Motor neuron (in vitro differentiated cells): Measurements from ENCODE around the gene MRGPRE. TPM values are rescaled to one million over a fixed set of nuclear protein-coding genes. Genes with fewer than 3 reads are reported as not detected.

Source experiments
- ATAC-seq, 8 experiments: fragments of 200-7000 bp; cut with Tn5 transposase; replicated peaks in 6 of 8; 2 replicates each; pipeline ENCODE4 v1.8.0; 2021; ENCODE audit warnings: mild to moderate bottlenecking in 8 of 8, moderate library complexity in 8 of 8
- H3K27ac ChIP-seq, 2 donors: fragments of 250-450 bp; sonication (Bioruptor Pico); 2 replicates each; pipeline ENCODE4 v1.9.0; 2021; ENCODE audit warnings: antibody characterized with exemption in 2 of 2, mild to moderate bottlenecking in 2 of 2, moderate library complexity in 1 of 2
- H3K4me1 ChIP-seq, 2 donors: fragments of 250-450 bp; sonication (Bioruptor Pico); replicated peaks in 1 of 2; 2 replicates each; pipeline ENCODE4 v1.6.1; 2021; ENCODE audit warnings: antibody characterized with exemption in 2 of 2, mild to moderate bottlenecking in 2 of 2, moderate library complexity in 1 of 2
- H3K4me3 ChIP-seq, 5 donors: fragments of 250-450 bp; sonication (Bioruptor Pico); 2 replicates each; pipeline ENCODE4 v1.9.0; 2021; ENCODE audit warnings: antibody characterized with exemption in 5 of 5, mild to moderate bottlenecking in 5 of 5, moderate library complexity in 4 of 5
- WGBS, 10 experiments: fragments of 450-650 bp; shearing (Covaris generic); methylation state at CpG; one replicate each; pipeline ENCODE4 v1.0.0; 2022; 5-methylcytosine and 5-hydroxymethylcytosine counted together
- in situ Hi-C, 9 experiments: fragments of 400-800 bp; cut with MboI; loops; one replicate each; pipeline ENCODE4 v1.15.0; 2021; ENCODE audit warnings: low sequenced_read_pairs in 9 of 9, low pct_unique_long_range_greater_than_20kb in 2 of 9; ENCODE audit not compliant: unreplicated experiment in 9 of 9
- total RNA-seq, 8 experiments: library from RNA; unstranded; fragments of 300-600 nt; gene quantifications; 2 replicates each; pipeline versions ENCODE4 v1.2.3 to v1.2.4, GENCODE V29; 2022

MRGPRE gene
- total RNA-seq, 8 experiments from 2014 or later: 0.31 to 0.85 (median 0.36) TPM; not detected in 5

DNA sequence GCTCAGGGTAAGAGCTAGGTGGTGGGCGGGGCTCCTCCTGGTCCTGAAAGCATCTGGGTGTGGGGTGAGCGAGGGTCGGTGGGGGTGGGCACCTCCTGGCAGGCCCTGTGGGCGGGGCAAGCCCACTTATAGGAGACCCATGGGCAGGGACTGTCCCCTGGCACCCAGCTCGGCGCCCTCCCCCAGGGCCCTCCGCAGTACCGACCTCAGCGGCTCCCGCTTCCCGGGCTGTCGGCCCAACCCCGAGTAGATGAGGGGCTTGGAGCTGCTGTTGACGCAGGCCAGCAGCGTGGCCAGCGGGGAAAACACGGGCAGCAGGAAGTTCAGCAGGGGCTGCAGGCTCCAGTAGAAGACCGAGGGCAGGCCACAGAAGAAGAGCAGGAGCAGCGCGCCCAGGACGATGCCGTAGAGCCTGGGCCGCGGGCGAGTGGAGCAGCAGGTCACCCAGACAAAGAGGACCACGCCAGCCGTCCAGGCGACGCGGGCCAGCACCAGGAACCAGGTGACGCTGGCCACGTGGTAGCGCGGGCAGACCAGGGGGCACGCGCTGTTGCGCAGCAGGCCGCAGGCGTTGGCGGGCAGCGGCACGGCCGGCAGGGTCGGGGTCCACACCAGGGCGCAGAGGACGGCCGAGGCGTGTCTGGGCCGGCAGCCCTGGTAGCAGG, 14.3 kb downstream of the MRGPRE start:
- Histone ChIP-seq H3K4me1 (peaks cover 0 to 9% of the 10 kb centered on the region in 2 donors), H3K27ac (no peak overlapping the region), H3K4me3 (no peak overlapping the region)
- in situ Hi-C loops: loop anchor here in 1 of 9 experiments (25.0 kb wide), 1 partner anchor 194 kb away; no protein-coding TSS in a partner anchor
- WGBS, 10 experiments: 81 to 92% methylated on average over 9 to 20 of the region's 49 CpGs; no CpG with 5 or more reads in 8 of the 10 experiments
- no peak for ATAC-seq

DNA sequence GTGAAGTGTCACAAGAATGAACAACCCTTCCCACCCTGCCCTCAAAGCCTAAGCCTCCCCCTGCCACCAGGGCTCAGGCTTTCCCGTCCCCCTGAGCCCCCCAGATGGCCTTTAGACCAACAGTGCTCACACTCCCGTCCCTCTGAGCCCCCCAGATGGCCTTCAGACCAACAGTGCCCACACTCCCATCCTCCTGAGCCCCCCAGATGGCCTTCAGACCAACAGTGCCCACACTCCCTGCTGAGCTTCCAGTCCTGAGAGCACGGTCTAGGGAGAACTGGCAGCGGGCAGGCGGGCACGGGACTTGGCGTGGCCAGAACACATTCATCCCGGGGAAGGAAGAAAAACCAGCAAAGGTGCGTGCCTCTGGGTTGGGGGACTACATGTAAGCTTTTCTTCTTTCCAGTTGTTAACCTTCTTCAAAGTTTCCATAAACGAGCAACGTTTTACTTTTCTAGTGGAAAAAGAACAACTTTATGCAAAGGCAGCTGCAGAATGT, 16.1 kb downstream of the MRGPRE start:
- ATAC-seq: no peak
- 0 to 80% (median 74%) methylated on average over 1 to 9 of the region's 11 CpGs; no CpG with 5 or more reads in 2 of the 10 experiments for WGBS, 10 experiments

DNA sequence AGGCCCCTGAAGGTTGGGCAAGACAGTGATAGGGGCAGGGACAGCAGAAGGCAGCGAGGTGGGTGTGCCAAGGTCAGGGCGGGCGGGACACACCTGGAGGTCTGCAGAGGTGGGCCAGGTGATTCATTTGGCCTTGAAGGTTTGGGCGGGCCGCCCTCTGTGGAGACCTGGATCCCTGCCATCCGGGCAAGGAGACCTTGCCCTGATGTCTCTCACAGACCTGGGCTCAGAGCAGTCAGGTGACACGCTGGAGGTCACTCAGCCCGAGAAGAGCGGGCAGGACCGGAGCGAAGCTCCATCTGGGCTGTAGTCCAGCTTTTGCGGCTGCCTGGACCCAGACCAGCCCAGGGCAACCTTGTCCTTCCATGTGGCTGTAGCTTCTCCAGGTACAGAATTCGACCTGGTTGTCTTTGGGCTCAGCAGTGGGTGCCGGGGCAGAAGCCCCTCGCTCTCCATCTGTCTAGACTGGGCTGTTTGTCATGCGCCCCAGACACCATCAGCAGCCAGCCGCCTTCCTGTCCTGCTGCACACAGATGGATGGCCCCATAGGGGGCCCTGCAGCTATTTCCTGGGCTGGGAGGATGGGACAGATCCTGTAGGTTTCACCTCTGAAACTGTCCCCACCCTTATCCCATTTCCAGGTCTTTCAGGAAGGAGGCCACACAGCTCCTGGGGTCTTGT, 16.7 kb downstream of the MRGPRE start:
- Histone ChIP-seq H3K4me1 (peaks cover 0 to 9% of the 10 kb centered on the region in 2 donors), H3K27ac (no peak overlapping the region), H3K4me3 (no peak overlapping the region)
- no peak for ATAC-seq
- in situ Hi-C loops: loop anchor here in 1 of 9 experiments (25.0 kb wide), 1 partner anchor 197 kb away; no protein-coding TSS in a partner anchor
- WGBS, 10 experiments: 20 to 80% (median 62%) methylated on average over 1 to 6 of the region's 17 CpGs; no CpG with 5 or more reads in 6 of the 10 experiments

More for the DNA sequence above, 16.1 kb downstream of the MRGPRE start:
- Histone ChIP-seq H3K4me3 (no peak overlapping the region), H3K27ac (no peak overlapping the region), H3K4me1 (peaks cover 0 to 9% of the 10 kb centered on the region in 2 donors)
- in situ Hi-C loops: loop anchor here in 1 of 9 experiments (25.0 kb wide), 1 partner anchor 196 kb away; no protein-coding TSS in a partner anchor

DNA sequence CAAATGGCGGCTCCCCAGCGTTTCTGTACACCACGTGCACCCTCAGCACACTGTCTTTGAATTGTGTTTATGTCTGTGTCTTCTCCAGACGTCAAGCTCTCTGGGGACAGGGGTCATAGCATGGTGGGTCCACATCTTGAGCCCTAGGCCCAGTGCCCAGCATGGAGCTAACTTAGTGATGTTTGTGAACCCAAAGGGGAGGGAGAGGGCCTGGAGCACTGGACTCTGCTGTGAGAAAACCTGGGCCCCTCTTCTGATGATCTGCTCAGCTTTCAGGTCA, 17.9 kb downstream of the MRGPRE start:
- H3K4me3 ChIP-seq: no peak overlapping the region
- 60 to 100% (median 80%) methylated on average over 1 to 2 of the region's 4 CpGs; no CpG with 5 or more reads in 7 of the 10 experiments for WGBS, 10 experiments
- in situ Hi-C loops: loop anchor here in 1 of 9 experiments (25.0 kb wide), 1 partner anchor 198 kb away; no protein-coding TSS in a partner anchor
- H3K27ac ChIP-seq: no peak overlapping the region
- peaks cover 0 to 9% of the 10 kb centered on the region in 2 donors for H3K4me1 ChIP-seq
- ATAC-seq: no peak

DNA sequence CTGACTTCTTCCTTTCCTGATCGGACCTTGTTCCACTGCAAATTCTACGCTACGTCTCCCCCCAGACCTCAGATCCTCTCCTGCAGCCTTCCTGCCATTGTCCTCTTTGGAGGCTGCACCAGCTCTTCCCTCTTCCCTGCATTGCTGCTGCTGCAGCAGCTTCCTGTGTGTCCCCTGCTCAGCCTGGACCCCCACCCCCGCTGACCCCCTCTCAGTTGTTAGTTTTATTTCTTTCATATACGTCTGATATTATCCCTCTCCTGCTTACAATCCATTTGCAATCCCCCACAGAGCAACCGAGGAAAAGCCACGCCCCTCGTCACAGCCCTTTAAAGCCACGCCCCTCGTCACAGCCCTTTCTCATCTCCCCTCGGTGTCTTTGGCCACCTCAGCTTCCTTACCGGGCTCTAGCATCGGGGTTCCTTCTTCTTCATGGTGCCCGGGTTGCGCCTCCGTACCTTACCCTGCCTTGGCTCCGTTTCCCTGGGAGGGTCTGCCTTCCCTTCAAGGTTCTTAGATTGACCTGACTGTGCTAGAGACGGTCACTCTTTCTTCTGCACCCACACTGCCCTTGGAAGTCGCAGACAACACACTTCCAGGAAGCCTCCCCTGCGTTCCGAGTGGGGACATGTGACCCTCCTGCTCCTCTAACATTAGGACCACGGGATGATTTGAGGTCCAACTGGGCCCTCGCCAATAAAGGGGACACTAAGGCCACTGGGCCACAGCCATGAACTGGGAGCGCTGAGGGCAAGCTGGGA, 18.4 kb downstream of the MRGPRE start:
- no peak overlapping the region for H3K27ac ChIP-seq
- 50 to 94% (median 61%) methylated on average over 1 to 14 of the region's 24 CpGs; no CpG with 5 or more reads in 2 of the 10 experiments for WGBS, 10 experiments
- no peak overlapping the region for H3K4me3 ChIP-seq
- in situ Hi-C loops: loop anchor here in 1 of 9 experiments (25.0 kb wide), 1 partner anchor 198 kb away; no protein-coding TSS in a partner anchor
- H3K4me1 ChIP-seq: peaks cover 0 to 9% of the 10 kb centered on the region in 2 donors
- ATAC-seq: no peak

DNA sequence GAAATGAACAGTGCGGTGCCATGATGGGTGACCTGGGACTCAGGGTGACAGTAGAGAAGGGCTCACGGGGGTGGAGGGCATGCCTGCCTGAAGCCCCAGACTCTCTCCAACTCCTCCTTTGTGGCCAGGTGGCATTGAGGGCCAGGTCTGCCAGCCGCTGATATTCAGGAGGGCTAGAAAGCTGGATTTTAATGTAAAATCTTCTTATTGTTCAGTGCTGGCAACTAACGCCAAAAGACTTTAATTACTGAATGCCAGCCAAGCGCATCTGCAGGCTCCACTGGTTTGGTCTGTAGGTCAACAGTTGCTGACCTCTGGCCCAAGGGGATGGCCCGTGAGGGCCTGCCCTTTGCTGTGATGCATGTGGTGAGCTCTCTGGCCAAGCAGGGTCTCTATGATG, 23.9 kb downstream of the MRGPRE start:
- in situ Hi-C loops: loop anchor here in 1 of 9 experiments (25.0 kb wide), 1 partner anchor 204 kb away; no protein-coding TSS in a partner anchor
- WGBS, 10 experiments: 30 to 92% (median 79%) methylated on average over 1 to 6 of the region's 6 CpGs; no CpG with 5 or more reads in 3 of the 10 experiments
- ATAC-seq: no peak

DNA sequence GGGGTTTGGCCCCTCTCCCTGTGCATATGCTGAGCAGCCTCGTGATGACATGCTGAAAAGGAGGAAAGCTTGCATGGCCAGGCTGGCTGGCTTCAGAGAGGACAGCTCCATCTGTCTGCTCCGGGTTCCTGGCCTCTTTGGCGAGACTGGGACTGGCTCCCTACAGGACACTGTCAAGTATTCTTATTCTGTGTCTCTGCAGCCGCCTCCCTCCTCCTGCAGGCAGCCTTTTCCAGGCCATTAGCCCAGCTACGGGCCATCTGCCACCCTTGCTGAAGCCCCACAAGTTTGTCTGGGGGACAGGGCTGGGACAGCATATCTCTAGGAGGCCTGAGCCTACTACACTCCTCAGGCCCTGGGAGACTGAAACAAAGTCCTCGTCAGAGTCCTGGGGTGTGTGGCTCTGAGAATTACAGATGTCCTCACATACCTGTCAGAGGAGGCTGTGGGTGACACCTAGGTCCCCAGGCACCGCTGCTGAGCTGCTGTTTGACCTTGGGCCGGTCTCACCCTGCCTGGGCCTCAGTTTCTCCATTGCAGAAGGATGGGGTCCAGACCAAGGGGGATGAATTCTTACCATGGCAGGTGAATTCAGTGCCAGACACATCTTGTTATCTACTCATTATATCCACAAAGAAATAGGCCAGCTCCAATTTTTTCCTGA, 24.6 kb downstream of the MRGPRE start:
- ATAC-seq: peak in 5 of 8 experiments; percentile 36 to 76 (median 58)
- WGBS, 10 experiments: 50 to 71% (median 60%) methylated on average over 1 to 5 of the region's 8 CpGs; no CpG with 5 or more reads in 5 of the 10 experiments
- in situ Hi-C loops: loop anchor here in 1 of 9 experiments (25.0 kb wide), 1 partner anchor 205 kb away; no protein-coding TSS in a partner anchor

More for the DNA sequence above, 23.9 kb downstream of the MRGPRE start:
- no peak overlapping the region for H3K27ac ChIP-seq
- no peak overlapping the region for H3K4me3 ChIP-seq
- peaks cover 0 to 3% of the 10 kb centered on the region in 2 donors for H3K4me1 ChIP-seq

DNA sequence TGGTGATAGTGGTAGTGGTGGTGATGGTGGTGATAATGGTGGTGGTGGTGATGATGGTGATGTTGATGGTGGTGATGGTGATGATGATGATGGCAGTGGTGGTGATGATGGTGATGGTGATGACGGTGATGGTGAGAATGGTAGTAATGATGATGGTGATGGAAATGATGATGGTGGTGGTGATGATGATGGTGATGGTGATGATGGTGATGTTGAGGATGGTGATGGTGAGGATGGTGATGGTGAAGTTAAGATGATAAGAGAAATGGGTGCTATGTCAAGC, 25.4 kb downstream of the MRGPRE start:
- no peak for ATAC-seq
- H3K27ac ChIP-seq: no peak overlapping the region
- no peak overlapping the region for H3K4me3 ChIP-seq
- in situ Hi-C loops: loop anchor here in 1 of 9 experiments (25.0 kb wide), 1 partner anchor 205 kb away; no protein-coding TSS in a partner anchor
- peaks cover 0 to 5% of the 10 kb centered on the region in 2 donors for H3K4me1 ChIP-seq
- 88 to 100% (median 100%) methylated on average over 1 of the region's 1 CpG; no CpG with 5 or more reads in 3 of the 10 experiments for WGBS, 10 experiments

More for the DNA sequence above, 24.6 kb downstream of the MRGPRE start:
- Histone ChIP-seq H3K4me1 (peaks cover 0 to 5% of the 10 kb centered on the region in 2 donors), H3K27ac (no peak overlapping the region), H3K4me3 (no peak overlapping the region)

DNA sequence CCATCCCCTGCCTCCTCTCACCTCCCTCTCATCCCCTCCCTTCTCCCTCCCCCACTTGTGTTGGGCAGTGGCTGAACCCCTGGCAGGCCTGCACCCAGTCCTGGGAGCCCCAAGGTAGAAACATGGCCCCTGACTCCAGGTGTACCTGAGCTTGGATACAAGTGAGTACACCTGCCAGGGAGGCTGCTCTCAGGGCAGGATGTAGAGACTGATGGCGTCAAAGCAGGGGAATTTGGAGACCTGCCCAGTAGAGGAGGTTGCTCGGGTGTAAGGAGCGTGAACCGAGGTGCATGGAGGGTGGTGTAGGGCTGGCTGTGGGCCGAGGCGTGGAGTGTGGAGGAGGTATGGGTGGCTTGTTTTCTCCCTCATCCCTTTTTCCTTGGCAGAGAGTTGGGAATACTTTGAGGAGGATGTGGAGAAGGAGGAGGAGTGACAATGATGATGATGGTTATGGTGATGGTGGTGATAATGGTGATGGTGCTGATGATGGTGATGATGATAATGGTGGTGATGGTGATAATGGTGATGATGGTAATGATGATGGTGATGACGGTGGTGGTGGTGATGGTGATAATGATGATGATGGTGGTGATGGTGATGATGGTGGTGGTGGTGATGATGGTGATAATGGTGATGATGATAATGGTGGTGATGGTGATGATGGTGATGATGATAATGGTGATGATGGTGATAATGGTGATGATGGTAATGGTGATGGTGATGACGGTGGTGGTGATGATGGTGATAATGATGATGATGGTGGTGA, 25.9 kb downstream of the MRGPRE start:
- H3K4me3 ChIP-seq: no peak overlapping the region
- in situ Hi-C loops: loop anchor here in 1 of 9 experiments (25.0 kb wide), 1 partner anchor 206 kb away; no protein-coding TSS in a partner anchor
- WGBS, 10 experiments: 47 to 94% (median 79%) methylated on average over 1 to 5 of the region's 8 CpGs; no CpG with 5 or more reads in 2 of the 10 experiments
- peaks cover 0 to 5% of the 10 kb centered on the region in 2 donors for H3K4me1 ChIP-seq
- no peak for ATAC-seq
- H3K27ac ChIP-seq: no peak overlapping the region

DNA sequence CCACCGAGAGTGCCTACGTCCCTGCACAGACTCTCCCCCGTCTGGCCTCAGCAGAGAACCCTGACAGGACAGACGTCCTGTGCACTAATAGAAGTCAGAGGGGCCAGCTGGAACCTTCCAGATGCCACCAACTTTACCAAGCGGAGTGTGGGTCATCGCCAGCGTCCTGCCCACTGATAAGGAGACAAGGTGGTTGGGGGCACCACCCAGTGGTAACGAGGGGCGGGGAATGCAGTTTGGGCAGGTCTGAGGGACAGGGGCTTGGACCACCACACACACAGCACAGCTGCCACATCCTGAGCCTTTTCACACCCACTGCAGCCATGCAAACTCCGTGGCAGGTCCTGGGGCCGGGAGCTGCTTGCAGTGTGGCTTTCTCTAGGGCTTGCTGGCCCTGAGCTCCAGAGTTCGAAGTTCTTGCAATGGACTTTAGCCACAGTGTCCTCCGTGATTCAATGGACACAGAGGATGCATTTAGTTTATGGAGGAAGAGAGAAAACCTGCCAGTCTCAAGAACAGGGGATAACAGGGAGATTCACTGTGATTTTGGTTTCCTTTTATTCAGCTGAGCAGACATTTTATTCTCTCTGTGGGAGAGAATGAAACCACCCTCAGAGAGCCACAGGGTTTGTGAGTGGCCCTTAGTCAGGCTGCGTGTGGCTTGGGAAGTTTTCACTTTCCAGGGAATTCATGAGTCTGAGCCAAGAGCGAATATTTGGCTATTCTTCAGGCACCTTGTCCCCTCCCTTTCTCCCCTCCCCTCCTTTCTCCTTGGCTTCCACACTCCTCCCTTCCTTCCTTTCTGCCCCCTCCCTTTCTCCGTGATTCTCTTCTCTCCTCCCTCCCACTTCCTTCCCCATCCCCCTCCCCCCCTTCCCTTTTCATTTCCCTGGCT, 26.7 kb downstream of the MRGPRE start:
- no peak overlapping the region for H3K27ac ChIP-seq
- H3K4me3 ChIP-seq: no peak overlapping the region
- in situ Hi-C loops: loop anchor here in 1 of 9 experiments (25.0 kb wide), 1 partner anchor 207 kb away; no protein-coding TSS in a partner anchor
- 0 to 100% (median 8%) methylated on average over 1 to 3 of the region's 16 CpGs; no CpG with 5 or more reads in 4 of the 10 experiments for WGBS, 10 experiments
- peaks cover 0 to 5% of the 10 kb centered on the region in 2 donors for H3K4me1 ChIP-seq
- ATAC-seq: peak in 2 of 8 experiments; percentile 29 to 42
